NOMO-1 treated with DMSO at 0.1 percent for 48 hours (cell line): ENCODE results near the gene SNX9.

Source experiments
- DNase-seq: peaks from one replicate; lab custom pipeline; 2025; ENCODE audit not compliant: unreplicated experiment; lab: John Stamatoyannopoulos, UW

The SNX9 gene

DNA sequence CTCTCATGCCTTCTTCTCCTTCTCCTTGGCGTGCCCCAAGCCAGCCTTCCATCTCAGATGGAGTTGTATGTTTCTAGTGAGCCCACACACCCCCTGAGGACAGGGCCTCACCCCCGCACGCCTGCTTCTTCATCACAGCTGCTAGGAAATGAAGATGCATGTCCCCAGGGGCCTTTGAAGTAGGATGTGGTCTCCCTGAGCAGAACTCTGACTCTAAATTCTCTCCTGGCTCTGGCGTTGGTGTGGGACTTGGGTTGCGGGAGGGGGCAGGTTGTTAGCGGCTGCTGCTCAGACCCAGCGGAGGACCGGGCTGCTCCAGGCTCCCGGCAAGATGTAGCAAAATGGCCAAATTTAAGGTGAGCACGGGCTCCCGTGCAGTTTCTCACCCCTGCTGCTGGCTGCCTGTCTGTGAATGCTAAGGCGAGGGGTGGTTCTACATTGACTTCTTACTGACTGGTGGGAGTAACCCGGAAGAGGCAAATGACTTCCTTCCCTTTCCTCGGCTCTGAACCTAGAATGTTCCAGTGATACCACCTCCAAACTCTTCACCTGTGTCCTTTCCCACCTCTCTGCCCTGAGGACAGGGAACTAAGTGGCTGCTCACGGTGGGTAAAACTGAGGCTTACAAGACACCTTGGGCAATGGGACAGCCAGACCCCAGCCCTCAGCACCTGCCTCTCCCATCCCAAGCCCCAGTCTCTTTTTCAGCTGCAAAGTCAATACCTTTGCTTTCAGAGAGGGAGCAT is 167.4 kb downstream of the SNX9 start:
- no peak for DNase-seq

DNA sequence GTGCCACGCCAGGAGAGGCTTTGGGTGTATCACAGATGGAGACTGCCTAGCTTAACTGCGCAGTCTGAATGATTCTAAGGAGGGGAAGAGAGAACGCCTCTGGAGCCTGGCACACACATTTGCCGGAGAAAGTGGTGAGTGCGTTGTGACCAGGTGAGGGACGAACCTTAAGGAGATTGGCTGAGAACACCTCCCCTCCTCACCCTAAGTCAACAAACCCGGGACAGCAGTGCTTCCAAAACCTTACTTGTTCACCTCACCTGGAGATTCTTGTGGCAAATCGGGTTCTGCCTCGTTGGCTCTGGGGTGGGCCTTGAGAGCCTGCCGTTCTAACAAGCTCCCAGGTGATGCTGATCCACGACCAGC is 168.0 kb downstream of the SNX9 start:
- DNase-seq = no peak

DNA sequence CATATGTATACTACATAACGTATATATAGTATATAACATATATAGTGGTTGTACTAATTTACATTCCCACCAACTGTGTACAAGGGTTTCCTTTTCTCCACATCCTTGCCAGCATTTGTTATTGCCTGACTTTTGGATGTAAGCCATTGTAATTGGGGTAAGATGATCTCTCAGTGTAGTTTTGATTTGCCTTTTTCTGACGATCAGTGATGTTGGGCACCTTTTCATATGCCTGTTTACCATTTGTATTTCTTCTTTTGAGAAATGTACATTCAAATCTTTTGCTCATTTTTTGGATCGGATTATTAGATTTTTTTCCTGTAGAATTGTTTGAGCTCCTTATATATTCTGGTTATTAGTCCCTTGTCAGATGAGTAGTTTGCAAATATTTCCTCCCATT is 170.0 kb downstream of the SNX9 start:
- DNase-seq = no peak

- DNase-seq = no peak
These were observed 171.2 kb downstream of the SNX9 start for GRCh38 chr6:157994125-157994795.
